Psoas muscle (tissue), 8 donors: ENCODE measurements around the gene TNFRSF19. TPM values are rescaled to one million over a fixed set of nuclear protein-coding genes. Genes with fewer than 3 reads are reported as not detected.

Experiments used
- ATAC-seq, 4 donors: fragments of 200-7000 bp; cut with Tn5 transposase; one replicate each; pipeline ENCODE4 v1.9.1; 2020; ENCODE audit warnings: moderate library complexity in 3 of 4, mild to moderate bottlenecking in 2 of 4
- DNase-seq, 2 donors: peaks; one replicate each; pipeline ENCODE4 v3.0.0-alpha.2; 2020
- H3K27ac ChIP-seq: fragments of 200-600 bp; one replicate; pipeline ENCODE4 v1.8.0; 2022
- H3K27me3 ChIP-seq, 3 donors: fragments of 200-600 bp in 1 of 3; one replicate each; pipeline versions ENCODE4 v1.6.1 to v1.8.0; 2013 to 2022; ENCODE audit warnings: low read length in 2 of 3, mild to moderate bottlenecking in 2 of 3, moderate library complexity in 1 of 3; ENCODE audit not compliant: insufficient read depth in 3 of 3
- H3K36me3 ChIP-seq, 2 donors: fragments of 200-600 bp in 1 of 2; one replicate each; pipeline versions ENCODE4 v1.6.1 to v1.8.0; 2013 to 2022; ENCODE audit warnings: low read depth in 1 of 2, mild to moderate bottlenecking in 1 of 2, moderate library complexity in 1 of 2; ENCODE audit not compliant: insufficient read depth in 1 of 2
- H3K4me1 ChIP-seq: fragments of 200-600 bp; one replicate; pipeline ENCODE4 v1.8.0; 2022
- H3K4me3 ChIP-seq: fragments of 200-600 bp; one replicate; pipeline ENCODE4 v1.8.0; 2022; ENCODE audit warnings: mild to moderate bottlenecking
- H3K9me3 ChIP-seq: fragments of 200-600 bp; one replicate; pipeline ENCODE4 v1.8.0; 2022
- WGBS, 3 donors: extraction: QIAGEN DNeasy Blood & Tissue Kit; methylation state at CpG; one replicate each; pipeline versions ENCODE4 v1.1.6 to v1.1.7; 2013; 5-methylcytosine and 5-hydroxymethylcytosine counted together
- intact Hi-C, 2 donors: fragments of 100-400 bp; cut with DNase I; formaldehyde crosslinking; loops; one replicate each; pipeline versions ENCODE4 v1.11.0 to v1.14.2; 2022
- polyA plus RNA-seq, 3 donors: library from polyadenylated mRNA; stranded (reverse); fragments of 200-250 nt; gene quantifications; one replicate each; pipeline ENCODE4 v1.2.3, GENCODE V29; 2013
- total RNA-seq, 4 donors: library from RNA; stranded (reverse); fragmentation: NEBNext Ultra II Directional in 2 of 4; extraction: Animal tissue kit (Norgen Biotek cat#: 25700) in 2 of 4; gene quantifications; one replicate each; pipeline versions ENCODE4 v1.2.1 to v1.2.4, GENCODE V29; 2021 to 2023
- TF ChIP-seq, protein P1 (sequence below): fragments of 200-600 bp; IDR thresholded peaks from one replicate; pipeline ENCODE4 v1.8.0; 2022; ENCODE audit warnings: antibody characterized with exemption
- donor health status: healthy with polysubstance abuse.
- donor health status: DM: no; HTN: no; CAD: no; lungs with moderate emphysema.
- donor health status: Bipolar disorder and iron deficiency.
- donor health status: healthy.
- donor health status: DM: yes; HTN: yes; CAD: no.
- donor health status: DM: no; HTN: no; CAD: no.
- donor health status: DM: no; HTN: no; CAD: no.
- donor health status: DM: yes; HTN: yes; CAD: no.

Gene TNFRSF19
- total and polyA plus RNA-seq, 7 donors, result 0.35 to 2.0 (median 0.55) TPM

DNA sequence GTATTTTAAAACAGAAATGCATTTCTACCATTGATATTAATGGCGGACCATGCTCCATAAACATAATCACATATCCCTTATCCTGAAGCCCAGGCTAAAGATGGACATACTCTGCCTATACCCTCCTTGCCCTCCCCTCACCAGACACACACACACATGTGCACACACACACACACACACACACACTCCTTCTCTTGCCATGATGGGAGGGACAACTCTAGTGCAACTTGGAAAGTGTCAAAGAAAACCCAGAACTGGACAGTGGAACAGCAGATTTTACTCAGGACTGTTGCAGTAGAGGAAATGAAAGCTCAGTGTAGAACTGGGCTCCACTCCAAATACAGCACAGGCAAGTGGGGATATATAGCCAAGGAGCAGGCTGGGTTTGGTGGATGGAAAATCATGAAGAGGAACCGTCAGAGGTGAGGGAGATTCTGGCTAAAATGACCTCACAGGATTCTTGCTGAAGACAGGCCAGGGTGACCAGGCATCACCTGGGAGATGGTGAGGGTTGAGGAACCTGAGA is 40.8 kb downstream of the TNFRSF19 start:
- no peak overlapping the region for H3K27ac ChIP-seq
- no peaks in the 10 kb centered on the region for H3K36me3 ChIP-seq
- peaks cover 0 to 2% (median 0%) of the 10 kb centered on the region in 3 donors for H3K27me3 ChIP-seq
- DNase-seq (no peak), ATAC-seq (no peak)
- H3K4me1 ChIP-seq, result peaks cover 8% of the 10 kb centered on the region
- intact Hi-C loops, result no loop called here
- H3K4me3 ChIP-seq, result no peak overlapping the region
- TF ChIP-seq, protein P1, sequence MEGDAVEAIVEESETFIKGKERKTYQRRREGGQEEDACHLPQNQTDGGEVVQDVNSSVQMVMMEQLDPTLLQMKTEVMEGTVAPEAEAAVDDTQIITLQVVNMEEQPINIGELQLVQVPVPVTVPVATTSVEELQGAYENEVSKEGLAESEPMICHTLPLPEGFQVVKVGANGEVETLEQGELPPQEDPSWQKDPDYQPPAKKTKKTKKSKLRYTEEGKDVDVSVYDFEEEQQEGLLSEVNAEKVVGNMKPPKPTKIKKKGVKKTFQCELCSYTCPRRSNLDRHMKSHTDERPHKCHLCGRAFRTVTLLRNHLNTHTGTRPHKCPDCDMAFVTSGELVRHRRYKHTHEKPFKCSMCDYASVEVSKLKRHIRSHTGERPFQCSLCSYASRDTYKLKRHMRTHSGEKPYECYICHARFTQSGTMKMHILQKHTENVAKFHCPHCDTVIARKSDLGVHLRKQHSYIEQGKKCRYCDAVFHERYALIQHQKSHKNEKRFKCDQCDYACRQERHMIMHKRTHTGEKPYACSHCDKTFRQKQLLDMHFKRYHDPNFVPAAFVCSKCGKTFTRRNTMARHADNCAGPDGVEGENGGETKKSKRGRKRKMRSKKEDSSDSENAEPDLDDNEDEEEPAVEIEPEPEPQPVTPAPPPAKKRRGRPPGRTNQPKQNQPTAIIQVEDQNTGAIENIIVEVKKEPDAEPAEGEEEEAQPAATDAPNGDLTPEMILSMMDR, result no peak
- 57 to 65% (median 61%) methylated on average over 2 of the region's 2 CpGs for WGBS, 3 donors
- H3K9me3 ChIP-seq, result no peaks in the 10 kb centered on the region

DNA sequence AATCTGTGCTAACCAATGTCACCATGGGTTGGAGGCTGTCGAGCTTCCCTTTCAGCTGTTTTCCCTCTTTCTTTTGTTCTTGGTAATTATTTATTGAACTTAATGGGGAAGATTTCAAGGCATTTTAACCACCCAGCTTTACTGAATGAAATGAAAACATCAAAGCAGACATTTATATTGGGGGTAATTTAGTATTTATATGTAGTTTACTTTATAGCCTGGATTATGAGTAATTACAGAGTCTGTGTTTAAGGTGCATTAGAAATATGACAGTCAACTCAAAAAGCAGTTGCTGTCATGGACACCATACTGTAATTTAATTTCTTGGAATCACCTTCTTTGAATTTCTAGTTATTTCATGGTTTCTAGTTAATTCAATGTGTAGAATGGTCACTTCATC is 42.0 kb downstream of the TNFRSF19 start:
- Histone ChIP-seq H3K36me3 (no peaks in the 10 kb centered on the region), H3K9me3 (no peaks in the 10 kb centered on the region), H3K4me3 (no peak overlapping the region), H3K27me3 (peaks cover 0 to 3% (median 0%) of the 10 kb centered on the region in 3 donors), H3K27ac (no peak overlapping the region), H3K4me1 (peaks cover 8% of the 10 kb centered on the region)
- intact Hi-C loops, result no loop called here
- DNase-seq, result no peak
- TF ChIP-seq, protein P1, result no peak
- ATAC-seq, result no peak
- WGBS, 3 donors, result 78 to 100% (median 85%) methylated on average over 1 of the region's 1 CpG

DNA sequence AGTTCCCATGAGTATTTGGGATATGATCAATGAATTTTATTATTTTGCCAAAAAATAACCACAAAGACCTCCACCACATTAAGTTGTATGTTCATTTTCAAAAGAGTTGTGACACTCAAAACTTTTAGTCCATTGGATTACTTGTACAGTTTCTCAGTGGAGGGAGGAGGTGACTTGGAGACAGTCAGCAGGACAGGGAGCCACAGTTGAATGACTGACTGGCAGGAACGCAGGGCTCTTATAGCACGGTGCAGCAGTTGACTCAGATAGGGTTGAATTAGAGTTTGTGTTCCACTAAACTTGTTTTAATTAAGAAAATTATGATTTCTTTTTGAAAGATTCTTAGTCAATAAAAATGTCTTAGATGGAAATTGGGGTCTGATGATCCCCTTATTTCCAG is 42.5 kb downstream of the TNFRSF19 start:
- Histone ChIP-seq H3K9me3 (no peaks in the 10 kb centered on the region), H3K4me1 (peaks cover 8% of the 10 kb centered on the region), H3K36me3 (no peaks in the 10 kb centered on the region), H3K27ac (no peak overlapping the region), H3K4me3 (no peak overlapping the region), H3K27me3 (peaks cover 0 to 3% (median 0%) of the 10 kb centered on the region in 3 donors)
- WGBS, 3 donors, result 91 to 98% (median 96%) methylated on average over 2 of the region's 2 CpGs
- ATAC-seq, result no peak
- TF ChIP-seq, protein P1, result no peak
- intact Hi-C loops, result no loop called here
- DNase-seq, result no peak

DNA sequence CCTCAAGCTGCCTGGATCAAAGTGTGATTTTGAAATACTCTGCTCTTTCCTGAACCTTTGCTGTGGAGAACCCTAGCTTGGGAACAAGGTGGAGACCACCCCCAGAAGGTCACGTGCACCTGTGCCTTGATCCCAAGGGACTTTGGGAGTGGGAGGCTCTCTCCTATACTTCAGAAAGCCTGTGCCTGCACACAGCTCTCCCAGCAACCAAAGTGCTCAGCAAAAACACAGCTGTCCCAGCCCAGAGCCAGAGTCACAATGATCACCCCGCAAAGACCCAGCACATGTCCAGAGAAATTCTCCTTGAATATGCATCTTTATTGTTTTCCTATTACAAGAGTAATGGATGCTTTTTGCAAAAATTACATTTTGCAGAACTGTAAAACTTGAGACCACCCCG is 43.4 kb downstream of the TNFRSF19 start:
- Histone ChIP-seq H3K4me3 (no peak overlapping the region), H3K36me3 (no peaks in the 10 kb centered on the region), H3K9me3 (no peaks in the 10 kb centered on the region), H3K27ac (no peak overlapping the region), H3K4me1 (peaks cover 8% of the 10 kb centered on the region), H3K27me3 (peaks cover 0 to 3% (median 0%) of the 10 kb centered on the region in 3 donors)
- intact Hi-C loops, result no loop called here
- TF ChIP-seq, protein P1, result no peak
- ATAC-seq (no peak), DNase-seq (no peak)
- 64 to 73% (median 68%) methylated on average over 3 of the region's 3 CpGs for WGBS, 3 donors
